HCT116 (cell line): ENCODE results near the gene KCNN3.

Experiments
- ATF3 ChIP-seq: IDR thresholded peaks from 2 replicates; pipeline ENCODE4 v1.6.1; 2012
- CTCF ChIP-seq, 3 experiments: fragments of 200-600 bp in 1 of 3; sonication (generic) in 1 of 3; IDR thresholded peaks in 2 of 3; conservative IDR thresholded peaks in 1 of 3; 2 replicates each; pipeline ENCODE4 v1.5.1; 2012 to 2017; ENCODE audit warnings: low read depth in 2 of 3, low read length in 2 of 3, antibody characterized with exemption in 1 of 3, borderline replicate concordance in 1 of 3, control low read depth in 1 of 3, mild to moderate bottlenecking in 1 of 3, mixed read lengths in 1 of 3, mixed run types in 1 of 3, moderate library complexity in 1 of 3; ENCODE audit not compliant: insufficient read depth in 1 of 3
- EGR1 ChIP-seq: IDR thresholded peaks from 2 replicates; pipeline ENCODE4 v1.6.1; 2012; ENCODE audit warnings: low read depth
- EZH2 ChIP-seq: fragments of 200-600 bp; sonication (generic); IDR thresholded peaks from 2 replicates; pipeline ENCODE4 v1.6.1; 2017; ENCODE audit warnings: antibody characterized with exemption, mixed run types
- EZH2phosphoT487 ChIP-seq: fragments of 200-600 bp; IDR thresholded peaks from 2 replicates; pipeline ENCODE4 v1.6.1; 2018; ENCODE audit warnings: antibody characterized with exemption, borderline replicate concordance
- JUND ChIP-seq: IDR thresholded peaks from 2 replicates; pipeline ENCODE4 v1.6.1; 2012
- MAX ChIP-seq: IDR thresholded peaks from 2 replicates; pipeline ENCODE4 v1.6.1; 2012
- POLR2A ChIP-seq: IDR thresholded peaks from 2 replicates; pipeline ENCODE4 v1.7.0; 2011; ENCODE audit warnings: borderline replicate concordance; ENCODE audit not compliant: insufficient read depth, insufficient read length; ENCODE audit errors: extremely low read depth
- RAD21 ChIP-seq: IDR thresholded peaks from 2 replicates; pipeline ENCODE4 v1.6.1; 2012; ENCODE audit warnings: low read depth, mild to moderate bottlenecking
- REST ChIP-seq: IDR thresholded peaks from 2 replicates; pipeline ENCODE4 v1.6.1; 2012; ENCODE audit warnings: low read depth
- SIN3A ChIP-seq: IDR thresholded peaks from 2 replicates; pipeline ENCODE4 v1.6.1; 2012; ENCODE audit warnings: low read depth
- SP1 ChIP-seq: IDR thresholded peaks from 2 replicates; pipeline ENCODE4 v1.6.1; 2012; ENCODE audit warnings: low read depth
- SRF ChIP-seq: IDR thresholded peaks from 2 replicates; pipeline ENCODE4 v1.6.1; 2012; ENCODE audit warnings: low read depth
- ZFX ChIP-seq: fragments of 450-650 bp; IDR thresholded peaks from 2 replicates; pipeline ENCODE4 v1.6.1; 2017

GRCh38 chr1:154824179-154825000, 45.7 kb downstream of the KCNN3 start:
- TF ChIP-seq CTCF (IDR thresholded peaks at IDR 0.05 in 2 of 3, conservative IDR thresholded peaks at IDR 0.05 in 1 of 3; ENCODE audit: borderline replicate concordance in 1 of 3, insufficient read depth in 1 of 3, low read depth in 2 of 3, low read length in 2 of 3) (no peak), ATF3 (no peak), POLR2A (no peak), MAX (no peak), SRF (no peak), EZH2 (no peak), JUND (no peak), RAD21 (no peak), SIN3A (no peak), SP1 (no peak), REST (no peak), EZH2phosphoT487 (no peak), ZFX (no peak), EGR1 (no peak)
